Measurements from ENCODE around the gene ATM.
A peak's percentile ranks its signal among the peaks of the same experiment; 100 is the strongest.

ATM gene

GRCh38 chr11:108222574-108223347 lies at the start of gene ATM, which contains the start of gene NPAT:
TSS of gene ATM (plus strand) at chr11:108223067. CDS start at chr11:108227625, 4,558 bp downstream.
TSS of gene NPAT (minus strand) at chr11:108222638. CDS start at chr11:108222536, 102 bp downstream.
- Histone ChIP-seq H3K9ac (ENCODE audit: insufficient read length) (peak within 1 kb of the TSS; percentile 99), H3K9me3 (ENCODE audit: low read depth, low read length) (no peaks in the 10 kb centered on the region), H3K36me3 (ENCODE audit: insufficient read depth, low read length) (peaks cover 14% of the 10 kb centered on the region), H3K4me3 (peak within 1 kb of the TSS; percentile 100), H3K27ac (peak within 1 kb of the TSS; percentile 85)
- peak; percentile 90 for DNase-seq (ENCODE audit: low read depth, low spot score)
- TF ChIP-seq FOXP2 (optimal IDR thresholded peaks at IDR 0.05; ENCODE audit: control extremely low read depth, extremely low read length, insufficient read depth) = peak; percentile 77
- no peak for TF ChIP-seq EZH2 (IDR thresholded peaks at IDR 0.05)
- peak; percentile 11; the same call in 1 of the 2 replicates for TF ChIP-seq POLR2AphosphoS5 (IDR thresholded peaks at IDR 0.05; ENCODE audit: borderline replicate concordance, low read depth, low read length)

GRCh38 chr11:108177570-108177969 lies 45.3 kb upstream of the ATM start:
- no peak for DNase-seq (ENCODE audit: low read depth, low spot score)
- Histone ChIP-seq H3K36me3 (ENCODE audit: insufficient read depth, low read length) (peaks cover 61% of the 10 kb centered on the region), H3K9me3 (ENCODE audit: low read depth, low read length) (no peaks in the 10 kb centered on the region), H3K27ac (no peak overlapping the region), H3K4me3 (no peak overlapping the region), H3K9ac (ENCODE audit: insufficient read length) (no peak overlapping the region)
- TF ChIP-seq EZH2 (IDR thresholded peaks at IDR 0.05) (no peak), POLR2AphosphoS5 (IDR thresholded peaks at IDR 0.05; ENCODE audit: borderline replicate concordance, low read depth, low read length) (no peak), FOXP2 (optimal IDR thresholded peaks at IDR 0.05; ENCODE audit: control extremely low read depth, extremely low read length, insufficient read depth) (no peak)

- H3K9me3 ChIP-seq (ENCODE audit: low read depth, low read length) = no peaks in the 10 kb centered on the region
- H3K4me3 ChIP-seq = no peak overlapping the region
- no peak overlapping the region for H3K9ac ChIP-seq (ENCODE audit: insufficient read length)
- TF ChIP-seq FOXP2 (optimal IDR thresholded peaks at IDR 0.05; ENCODE audit: control extremely low read depth, extremely low read length, insufficient read depth) (no peak), EZH2 (IDR thresholded peaks at IDR 0.05) (no peak), POLR2AphosphoS5 (IDR thresholded peaks at IDR 0.05; ENCODE audit: borderline replicate concordance, low read depth, low read length) (no peak)
- H3K36me3 ChIP-seq (ENCODE audit: insufficient read depth, low read length) = peaks cover 70% of the 10 kb centered on the region
- no peak overlapping the region for H3K27ac ChIP-seq
- DNase-seq (ENCODE audit: low read depth, low spot score) = no peak
Measured at GRCh38 chr11:108193725-108194124, 29.1 kb upstream of the ATM start.

GRCh38 chr11:108196901-108197300 lies 26.0 kb upstream of the ATM start:
- no peak for DNase-seq (ENCODE audit: low read depth, low spot score)
- H3K9ac ChIP-seq (ENCODE audit: insufficient read length) = no peak overlapping the region
- no peak overlapping the region for H3K4me3 ChIP-seq
- TF ChIP-seq EZH2 (IDR thresholded peaks at IDR 0.05) (no peak), FOXP2 (optimal IDR thresholded peaks at IDR 0.05; ENCODE audit: control extremely low read depth, extremely low read length, insufficient read depth) (no peak), POLR2AphosphoS5 (IDR thresholded peaks at IDR 0.05; ENCODE audit: borderline replicate concordance, low read depth, low read length) (no peak)
- no peaks in the 10 kb centered on the region for H3K9me3 ChIP-seq (ENCODE audit: low read depth, low read length)
- no peak overlapping the region for H3K27ac ChIP-seq
- peaks cover 53% of the 10 kb centered on the region for H3K36me3 ChIP-seq (ENCODE audit: insufficient read depth, low read length)

GRCh38 chr11:108197351-108197750 lies 25.5 kb upstream of the ATM start:
- H3K27ac ChIP-seq = no peak overlapping the region
- peaks cover 48% of the 10 kb centered on the region for H3K36me3 ChIP-seq (ENCODE audit: insufficient read depth, low read length)
- H3K9me3 ChIP-seq (ENCODE audit: low read depth, low read length) = no peaks in the 10 kb centered on the region
- TF ChIP-seq POLR2AphosphoS5 (IDR thresholded peaks at IDR 0.05; ENCODE audit: borderline replicate concordance, low read depth, low read length) (no peak), FOXP2 (optimal IDR thresholded peaks at IDR 0.05; ENCODE audit: control extremely low read depth, extremely low read length, insufficient read depth) (no peak), EZH2 (IDR thresholded peaks at IDR 0.05) (no peak)
- H3K9ac ChIP-seq (ENCODE audit: insufficient read length) = no peak overlapping the region
- DNase-seq (ENCODE audit: low read depth, low spot score) = no peak
- H3K4me3 ChIP-seq = no peak overlapping the region

- Histone ChIP-seq H3K9ac (ENCODE audit: insufficient read length) (no peak overlapping the region), H3K27ac (no peak overlapping the region), H3K4me3 (no peak overlapping the region), H3K9me3 (ENCODE audit: low read depth, low read length) (no peaks in the 10 kb centered on the region), H3K36me3 (ENCODE audit: insufficient read depth, low read length) (peaks cover 47% of the 10 kb centered on the region)
- DNase-seq (ENCODE audit: low read depth, low spot score) = no peak
- TF ChIP-seq EZH2 (IDR thresholded peaks at IDR 0.05) (no peak), FOXP2 (optimal IDR thresholded peaks at IDR 0.05; ENCODE audit: control extremely low read depth, extremely low read length, insufficient read depth) (no peak)
Measured at GRCh38 chr11:108198833-108199232, 24.0 kb upstream of the ATM start.

GRCh38 chr11:108199446-108200321 lies 23.2 kb upstream of the ATM start:
- Histone ChIP-seq H3K4me3 (no peak overlapping the region), H3K9me3 (ENCODE audit: low read depth, low read length) (no peaks in the 10 kb centered on the region), H3K27ac (peak overlapping the region; percentile 66), H3K36me3 (ENCODE audit: insufficient read depth, low read length) (peaks cover 47% of the 10 kb centered on the region), H3K9ac (ENCODE audit: insufficient read length) (no peak overlapping the region)
- TF ChIP-seq EZH2 (IDR thresholded peaks at IDR 0.05) (no peak), POLR2AphosphoS5 (IDR thresholded peaks at IDR 0.05; ENCODE audit: borderline replicate concordance, low read depth, low read length) (no peak), FOXP2 (optimal IDR thresholded peaks at IDR 0.05; ENCODE audit: control extremely low read depth, extremely low read length, insufficient read depth) (no peak)
- no peak for DNase-seq (ENCODE audit: low read depth, low spot score)

GRCh38 chr11:108203075-108203474 lies 19.8 kb upstream of the ATM start:
- Histone ChIP-seq H3K27ac (no peak overlapping the region), H3K4me3 (no peak overlapping the region), H3K9me3 (ENCODE audit: low read depth, low read length) (no peaks in the 10 kb centered on the region), H3K36me3 (ENCODE audit: insufficient read depth, low read length) (peaks cover 53% of the 10 kb centered on the region), H3K9ac (ENCODE audit: insufficient read length) (no peak overlapping the region)
- TF ChIP-seq EZH2 (IDR thresholded peaks at IDR 0.05) (no peak), POLR2AphosphoS5 (IDR thresholded peaks at IDR 0.05; ENCODE audit: borderline replicate concordance, low read depth, low read length) (no peak), FOXP2 (optimal IDR thresholded peaks at IDR 0.05; ENCODE audit: control extremely low read depth, extremely low read length, insufficient read depth) (no peak)
- DNase-seq (ENCODE audit: low read depth, low spot score) = no peak

Data from SK-N-MC (cell line).